Testis (tissue), 3 donors: Measurements from ENCODE around the gene NBAS. TPM values are rescaled to one million over a fixed set of nuclear protein-coding genes. Genes with fewer than 3 reads are reported as not detected.

Experiments
- DNase-seq: peaks from one replicate; pipeline ENCODE4 v3.0.0-alpha.2; 2019
- H3K27ac ChIP-seq, 2 donors: fragments of 200-600 bp; sonication (generic); one replicate each; pipeline ENCODE4 v1.5.1; 2019
- H3K27me3 ChIP-seq: fragments of 200-600 bp; sonication (generic); one replicate; pipeline ENCODE4 v1.5.1; 2019
- H3K36me3 ChIP-seq: fragments of 200-600 bp; sonication (generic); one replicate; pipeline ENCODE4 v1.5.1; 2017; ENCODE audit warnings: low read depth; ENCODE audit errors: missing control alignments
- H3K4me1 ChIP-seq: fragments of 200-600 bp; sonication (generic); one replicate; pipeline ENCODE4 v1.5.1; 2019
- H3K4me3 ChIP-seq, 2 donors: fragments of 200-600 bp; sonication (generic); one replicate each; pipeline ENCODE4 v1.5.1; 2017 to 2019
- H3K9me3 ChIP-seq: fragments of 200-600 bp; sonication (generic); one replicate; pipeline ENCODE4 v1.5.1; 2017
- POLR2A ChIP-seq: fragments of 450-650 bp; IDR thresholded peaks from one replicate; pipeline ENCODE4 v1.6.1; 2017; ENCODE audit warnings: antibody characterized with exemption, mild to moderate bottlenecking, moderate library complexity
- WGBS, 2 donors: methylation state at CpG; one replicate each; pipeline ENCODE4 v1.1.5; 2018; 5-methylcytosine and 5-hydroxymethylcytosine counted together
- intact Hi-C: fragments of 100-400 bp; cut with DNase I; formaldehyde crosslinking; loops from one replicate; pipeline ENCODE4 v1.15.1; 2023; ENCODE audit warnings: low total_unique reads
- polyA plus RNA-seq: library from polyadenylated mRNA; stranded (reverse); fragments of 350-450 nt; fragmentation: Illumina TruSeq; extraction: RNeasy Lipid Tissue Mini Kit (QIAGEN cat#74804); gene quantifications from one replicate; pipeline ENCODE4 v1.2.3, GENCODE V29; 2014; ENCODE audit warnings: low read depth, low replicate concordance; ENCODE audit not compliant: insufficient read depth
- total RNA-seq, 2 donors: library from RNA; depleted of rRNA; stranded (reverse); fragments of >200 nt; gene quantifications; one replicate each; pipeline ENCODE4 v1.2.3, GENCODE V29; 2016
- TF ChIP-seq, protein P1 (sequence below), 3 experiments: fragments of 450-650 bp in 2 of 3; fragments of 200-600 bp in 1 of 3; sonication (generic) in 1 of 3; IDR thresholded peaks; one replicate each; pipeline ENCODE4 v1.5.1; 2016 to 2019; ENCODE audit warnings: antibody characterized with exemption in 3 of 3, mild to moderate bottlenecking in 2 of 3, moderate library complexity in 1 of 3

The NBAS gene
- total and polyA plus RNA-seq, 3 donors from 2014 or later = 75.8 to 84.2 (median 79.7) TPM

DNA sequence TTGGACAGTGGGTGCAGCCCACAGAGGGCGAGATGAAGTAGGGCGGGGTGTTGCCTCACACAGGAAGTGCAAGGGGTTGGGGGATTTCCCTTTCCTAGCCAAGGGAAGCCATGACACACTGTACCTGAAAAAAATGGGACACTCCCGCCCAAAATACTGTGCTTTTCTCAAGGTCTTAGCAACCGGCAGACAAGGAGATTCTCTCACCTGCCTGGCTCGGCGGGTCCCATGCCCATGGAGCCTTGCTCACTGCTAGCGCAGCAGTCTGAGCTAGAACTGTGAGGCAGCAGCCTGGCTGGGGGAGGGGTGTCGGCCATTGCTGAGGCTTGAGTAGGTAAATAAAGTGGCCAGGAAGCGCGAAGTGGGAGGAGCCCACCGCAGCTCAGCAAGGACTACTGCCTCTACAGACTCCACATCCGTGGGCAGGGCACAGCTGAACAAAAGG is 244.7 kb downstream of the NBAS start:
- intact Hi-C loops = no loop called here
- Histone ChIP-seq H3K4me3 (no peak overlapping the region), H3K4me1 (no peaks in the 10 kb centered on the region), H3K27me3 (no peaks in the 10 kb centered on the region), H3K36me3 (no peaks in the 10 kb centered on the region), H3K9me3 (no peaks in the 10 kb centered on the region), H3K27ac (no peak overlapping the region)
- WGBS, 2 donors = 90 to 94% methylated on average over 7 to 12 of the region's 12 CpGs
- TF ChIP-seq, protein P1, sequence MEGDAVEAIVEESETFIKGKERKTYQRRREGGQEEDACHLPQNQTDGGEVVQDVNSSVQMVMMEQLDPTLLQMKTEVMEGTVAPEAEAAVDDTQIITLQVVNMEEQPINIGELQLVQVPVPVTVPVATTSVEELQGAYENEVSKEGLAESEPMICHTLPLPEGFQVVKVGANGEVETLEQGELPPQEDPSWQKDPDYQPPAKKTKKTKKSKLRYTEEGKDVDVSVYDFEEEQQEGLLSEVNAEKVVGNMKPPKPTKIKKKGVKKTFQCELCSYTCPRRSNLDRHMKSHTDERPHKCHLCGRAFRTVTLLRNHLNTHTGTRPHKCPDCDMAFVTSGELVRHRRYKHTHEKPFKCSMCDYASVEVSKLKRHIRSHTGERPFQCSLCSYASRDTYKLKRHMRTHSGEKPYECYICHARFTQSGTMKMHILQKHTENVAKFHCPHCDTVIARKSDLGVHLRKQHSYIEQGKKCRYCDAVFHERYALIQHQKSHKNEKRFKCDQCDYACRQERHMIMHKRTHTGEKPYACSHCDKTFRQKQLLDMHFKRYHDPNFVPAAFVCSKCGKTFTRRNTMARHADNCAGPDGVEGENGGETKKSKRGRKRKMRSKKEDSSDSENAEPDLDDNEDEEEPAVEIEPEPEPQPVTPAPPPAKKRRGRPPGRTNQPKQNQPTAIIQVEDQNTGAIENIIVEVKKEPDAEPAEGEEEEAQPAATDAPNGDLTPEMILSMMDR (IDR thresholded peaks at IDR 0.05) = no peak
- no peak for TF ChIP-seq POLR2A
- DNase-seq = no peak

DNA sequence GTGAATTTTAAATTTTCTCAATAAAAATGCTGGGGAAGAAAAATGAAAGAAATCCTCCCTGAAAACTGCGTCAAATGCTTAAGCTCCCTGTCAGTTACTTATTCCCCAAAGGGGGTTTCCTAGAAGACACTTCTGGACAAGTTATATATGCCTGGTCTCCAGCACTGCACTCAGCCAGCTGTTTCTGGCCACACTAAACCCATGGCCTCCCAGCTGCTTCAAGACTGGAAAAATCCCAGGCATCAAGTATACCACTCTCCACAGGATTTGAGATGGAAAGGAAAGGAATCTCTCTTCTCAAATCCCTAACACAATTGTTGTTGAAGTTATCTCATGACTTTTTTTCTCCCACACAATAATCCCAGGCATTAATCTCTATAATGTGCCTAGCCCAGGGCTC is 245.7 kb downstream of the NBAS start:
- WGBS, 2 donors = 95 to 100% methylated on average over 1 of the region's 1 CpG
- Histone ChIP-seq H3K9me3 (no peaks in the 10 kb centered on the region), H3K4me1 (no peaks in the 10 kb centered on the region), H3K36me3 (no peaks in the 10 kb centered on the region), H3K27ac (no peak overlapping the region), H3K4me3 (no peak overlapping the region), H3K27me3 (no peaks in the 10 kb centered on the region)
- TF ChIP-seq POLR2A = no peak
- TF ChIP-seq, protein P1 (IDR thresholded peaks at IDR 0.05) = no peak
- intact Hi-C loops = no loop called here
- no peak for DNase-seq

DNA sequence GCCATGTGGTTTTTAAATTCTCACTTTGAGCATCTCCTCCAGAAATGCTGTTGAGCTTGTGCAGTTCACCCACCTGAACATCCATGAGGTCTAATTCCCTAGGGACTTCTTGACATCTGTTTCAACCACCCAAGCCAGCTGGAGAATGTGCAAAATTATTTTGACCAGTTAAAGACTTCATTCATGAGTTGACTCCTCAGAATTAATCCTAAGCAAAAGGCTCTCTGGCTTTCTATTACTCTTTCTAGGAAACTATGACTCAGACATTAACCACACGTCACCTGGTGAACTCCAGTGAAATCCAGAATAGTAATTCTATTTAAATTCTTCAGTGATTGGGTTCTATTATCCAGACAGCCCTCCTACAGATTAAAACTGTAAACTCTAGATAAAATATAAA is 247.5 kb downstream of the NBAS start:
- Histone ChIP-seq H3K4me3 (no peak overlapping the region), H3K27me3 (no peaks in the 10 kb centered on the region), H3K4me1 (no peaks in the 10 kb centered on the region), H3K9me3 (no peaks in the 10 kb centered on the region), H3K36me3 (no peaks in the 10 kb centered on the region), H3K27ac (no peak overlapping the region)
- no peak for DNase-seq
- intact Hi-C loops = no loop called here
- no peak for TF ChIP-seq POLR2A
- TF ChIP-seq, protein P1 (IDR thresholded peaks at IDR 0.05) = no peak
- WGBS, 2 donors = 82 to 90% methylated on average over 1 of the region's 1 CpG

DNA sequence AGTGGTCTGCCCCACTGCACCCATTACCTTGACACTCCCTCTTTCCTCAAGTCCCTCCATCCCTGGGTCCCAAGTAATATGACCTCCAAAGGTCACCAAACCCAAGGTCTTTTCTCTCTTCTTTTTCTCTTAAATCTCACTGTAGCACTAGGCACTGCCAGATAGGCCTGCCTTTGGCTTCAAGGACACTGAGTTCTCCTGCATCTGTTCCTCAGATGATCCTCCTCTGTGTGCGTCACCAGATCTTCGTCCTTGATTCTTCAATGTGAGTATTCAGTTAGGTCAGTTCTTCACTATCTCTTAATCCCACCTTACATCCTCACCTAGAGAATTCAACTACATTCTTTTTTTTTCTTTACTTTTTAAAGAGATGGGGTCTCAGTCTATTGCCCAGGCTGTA is 249.2 kb downstream of the NBAS start:
- WGBS, 2 donors = 45 to 47% methylated on average over 2 of the region's 2 CpGs
- H3K9me3 ChIP-seq = no peaks in the 10 kb centered on the region
- no peaks in the 10 kb centered on the region for H3K36me3 ChIP-seq
- intact Hi-C loops = no loop called here
- no peaks in the 10 kb centered on the region for H3K4me1 ChIP-seq
- peak overlapping the region in 1 of 2 donors; percentile 28 for H3K27ac ChIP-seq
- H3K27me3 ChIP-seq = no peaks in the 10 kb centered on the region
- TF ChIP-seq, protein P1 (IDR thresholded peaks at IDR 0.05) = no peak
- TF ChIP-seq POLR2A = no peak
- H3K4me3 ChIP-seq = no peak overlapping the region
- peak; percentile 58 for DNase-seq

DNA sequence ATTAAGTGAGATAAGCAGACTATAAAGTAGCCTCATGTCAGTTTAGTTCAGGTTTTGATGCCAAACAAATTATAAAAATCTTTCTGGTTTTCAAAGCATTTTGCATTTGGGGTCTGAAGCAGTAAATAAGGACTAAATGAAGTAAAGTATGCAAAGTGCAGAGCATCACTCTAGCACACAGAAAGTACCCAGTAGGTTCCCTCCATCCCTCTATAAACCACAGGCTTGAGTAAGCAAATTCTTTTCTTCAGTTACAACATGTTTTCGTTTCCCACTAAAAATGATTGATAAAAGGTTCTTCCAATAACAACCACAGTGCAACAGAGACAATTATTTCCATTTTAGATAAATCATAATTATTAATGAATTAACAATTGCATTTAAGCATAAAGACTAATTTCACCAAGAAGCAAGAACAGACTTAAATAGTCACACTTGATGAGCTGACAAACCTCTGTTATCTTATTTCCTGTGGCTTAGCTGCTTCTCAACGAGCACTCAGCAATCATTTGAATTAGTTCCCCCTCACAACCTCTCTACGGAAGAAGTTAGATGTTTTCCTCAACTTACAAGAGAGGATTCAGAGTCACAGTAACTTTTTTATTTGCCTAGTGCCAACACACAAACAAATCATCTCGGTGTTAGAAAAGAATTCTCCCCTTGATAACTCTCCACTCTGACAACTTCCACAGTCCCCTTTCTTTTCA is 249.8 kb downstream of the NBAS start:
- Histone ChIP-seq H3K9me3 (no peaks in the 10 kb centered on the region), H3K27me3 (no peaks in the 10 kb centered on the region), H3K4me1 (no peaks in the 10 kb centered on the region), H3K36me3 (no peaks in the 10 kb centered on the region), H3K4me3 (no peak overlapping the region), H3K27ac (peak overlapping the region in 1 of 2 donors; percentile 28)
- TF ChIP-seq, protein P1 (IDR thresholded peaks at IDR 0.05) = no peak
- TF ChIP-seq POLR2A = no peak
- DNase-seq = no peak
- intact Hi-C loops = no loop called here
- WGBS, 2 donors = 48 to 55% methylated on average over 4 of the region's 4 CpGs
